ENCODE results near the gene MAP3K5. TPM values are rescaled to one million over a fixed set of nuclear protein-coding genes. Genes with fewer than 3 reads are reported as not detected.

MAP3K5 gene
- total RNA-seq, 3 donors from 2014 or later (not counting 1 experiment from before 2014, with no cell fraction given): 19.7 to 36.7 (median 35.4) TPM

GRCh38 chr6:136546331-136546730 lies 245.9 kb downstream of the MAP3K5 start:
- H3K4me1 ChIP-seq (ENCODE audit: control insufficient read depth, insufficient read depth, low read length): peaks cover 13% of the 10 kb centered on the region
- H3K36me3 ChIP-seq (ENCODE audit: control insufficient read depth, insufficient read depth, low read length): no peaks in the 10 kb centered on the region
- intact Hi-C loops (cut with micrococcal nuclease): no loop called here
- peaks cover 17% of the 10 kb centered on the region for H3K27me3 ChIP-seq (ENCODE audit: control insufficient read depth, insufficient read depth, low read length)
- Mint-ChIP-seq H3K9me3 (no peaks in the 10 kb centered on the region), H3K4me3 (no peak overlapping the region), H3K27me3 (ENCODE audit: low read depth in 2 of 2) (peaks cover 35 to 54% of the 10 kb centered on the region in 2 donors), H3K27ac (no peak overlapping the region), H3K36me3 (no peaks in the 10 kb centered on the region), H3K4me1 (peaks cover 0 to 6% of the 10 kb centered on the region in 2 donors)
- no peak overlapping the region for H3K4me3 ChIP-seq (ENCODE audit: low read length)
- TF ChIP-seq, protein P1, sequence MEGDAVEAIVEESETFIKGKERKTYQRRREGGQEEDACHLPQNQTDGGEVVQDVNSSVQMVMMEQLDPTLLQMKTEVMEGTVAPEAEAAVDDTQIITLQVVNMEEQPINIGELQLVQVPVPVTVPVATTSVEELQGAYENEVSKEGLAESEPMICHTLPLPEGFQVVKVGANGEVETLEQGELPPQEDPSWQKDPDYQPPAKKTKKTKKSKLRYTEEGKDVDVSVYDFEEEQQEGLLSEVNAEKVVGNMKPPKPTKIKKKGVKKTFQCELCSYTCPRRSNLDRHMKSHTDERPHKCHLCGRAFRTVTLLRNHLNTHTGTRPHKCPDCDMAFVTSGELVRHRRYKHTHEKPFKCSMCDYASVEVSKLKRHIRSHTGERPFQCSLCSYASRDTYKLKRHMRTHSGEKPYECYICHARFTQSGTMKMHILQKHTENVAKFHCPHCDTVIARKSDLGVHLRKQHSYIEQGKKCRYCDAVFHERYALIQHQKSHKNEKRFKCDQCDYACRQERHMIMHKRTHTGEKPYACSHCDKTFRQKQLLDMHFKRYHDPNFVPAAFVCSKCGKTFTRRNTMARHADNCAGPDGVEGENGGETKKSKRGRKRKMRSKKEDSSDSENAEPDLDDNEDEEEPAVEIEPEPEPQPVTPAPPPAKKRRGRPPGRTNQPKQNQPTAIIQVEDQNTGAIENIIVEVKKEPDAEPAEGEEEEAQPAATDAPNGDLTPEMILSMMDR (IDR thresholded peaks at IDR 0.05): no peak
- WGBS (ENCODE audit: insufficient coverage): 82% methylated on average over 1 of the region's 1 CpG
- DNase-seq (no peak), ATAC-seq (no peak)
- no peak overlapping the region for H3K27ac ChIP-seq (ENCODE audit: low read length)
- H3K9me3 ChIP-seq (ENCODE audit: control insufficient read depth, insufficient read depth, low read length): no peaks in the 10 kb centered on the region

DNA sequence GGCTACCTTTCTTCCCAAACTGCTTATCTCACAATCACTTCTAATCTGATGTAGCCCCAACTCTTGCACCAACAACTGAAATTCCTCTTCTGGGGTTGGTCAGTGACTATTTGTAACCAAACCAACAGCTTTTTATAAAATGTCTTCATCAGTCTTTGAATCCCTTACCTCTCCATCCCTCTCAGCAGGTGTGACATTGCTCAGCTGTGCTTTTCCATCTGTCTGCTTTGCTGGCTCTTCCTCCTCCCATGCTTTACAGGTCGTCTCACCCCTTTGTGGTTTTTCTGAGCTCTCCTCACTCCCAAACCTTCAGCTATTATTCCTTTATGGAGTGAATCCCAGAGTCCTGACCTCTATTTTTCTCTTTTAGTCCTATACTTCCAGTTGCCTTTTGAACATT lies 248.0 kb downstream of the MAP3K5 start:
- Histone ChIP-seq H3K36me3 (ENCODE audit: control insufficient read depth, insufficient read depth, low read length) (no peaks in the 10 kb centered on the region), H3K9me3 (ENCODE audit: control insufficient read depth, insufficient read depth, low read length) (no peaks in the 10 kb centered on the region), H3K4me3 (ENCODE audit: low read length) (no peak overlapping the region), H3K4me1 (ENCODE audit: control insufficient read depth, insufficient read depth, low read length) (peaks cover 2% of the 10 kb centered on the region), H3K27ac (ENCODE audit: low read length) (no peak overlapping the region), H3K27me3 (ENCODE audit: control insufficient read depth, insufficient read depth, low read length) (peaks cover 15% of the 10 kb centered on the region)
- TF ChIP-seq, protein P1 (IDR thresholded peaks at IDR 0.05): no peak
- no peak for ATAC-seq
- 54% methylated on average over 1 of the region's 1 CpG for WGBS (ENCODE audit: insufficient coverage)
- Mint-ChIP-seq H3K36me3 (no peaks in the 10 kb centered on the region), H3K27ac (no peak overlapping the region), H3K4me1 (peaks cover 0 to 4% of the 10 kb centered on the region in 2 donors), H3K9me3 (no peaks in the 10 kb centered on the region), H3K4me3 (no peak overlapping the region), H3K27me3 (ENCODE audit: low read depth in 2 of 2) (peaks cover 36 to 59% of the 10 kb centered on the region in 2 donors)
- intact Hi-C loops (cut with micrococcal nuclease): no loop called here
- DNase-seq: no peak

- no peaks in the 10 kb centered on the region for H3K9me3 Mint-ChIP-seq
Measured at GRCh38 chr6:136541395-136541794, 250.9 kb downstream of the MAP3K5 start.

More at GRCh38 chr6:136541395-136541794, 250.9 kb downstream of the MAP3K5 start:
- Histone ChIP-seq H3K9me3 (ENCODE audit: control insufficient read depth, insufficient read depth, low read length) (no peaks in the 10 kb centered on the region), H3K4me3 (ENCODE audit: low read length) (no peak overlapping the region), H3K27me3 (ENCODE audit: control insufficient read depth, insufficient read depth, low read length) (no peaks in the 10 kb centered on the region), H3K36me3 (ENCODE audit: control insufficient read depth, insufficient read depth, low read length) (no peaks in the 10 kb centered on the region), H3K4me1 (ENCODE audit: control insufficient read depth, insufficient read depth, low read length) (no peaks in the 10 kb centered on the region), H3K27ac (ENCODE audit: low read length) (no peak overlapping the region)
- Mint-ChIP-seq H3K4me3 (no peak overlapping the region), H3K27ac (no peak overlapping the region), H3K4me1 (no peaks in the 10 kb centered on the region), H3K27me3 (ENCODE audit: low read depth in 2 of 2) (peaks cover 20 to 30% of the 10 kb centered on the region in 2 donors), H3K36me3 (no peaks in the 10 kb centered on the region)
- TF ChIP-seq, protein P1 (IDR thresholded peaks at IDR 0.05): no peak
- ATAC-seq: no peak
- 94% methylated on average over 2 of the region's 2 CpGs for WGBS (ENCODE audit: insufficient coverage)
- intact Hi-C loops (cut with micrococcal nuclease): no loop called here
- no peak for DNase-seq

All from natural killer cell (primary cell).